T-helper 9 cell (primary cell): ENCODE results near the gene KRTAP10-3.

Experiments
- DNase-seq: peaks from one replicate; pipeline ENCODE4 v3.0.0-alpha.2; 2020

KRTAP10-3 gene

DNA sequence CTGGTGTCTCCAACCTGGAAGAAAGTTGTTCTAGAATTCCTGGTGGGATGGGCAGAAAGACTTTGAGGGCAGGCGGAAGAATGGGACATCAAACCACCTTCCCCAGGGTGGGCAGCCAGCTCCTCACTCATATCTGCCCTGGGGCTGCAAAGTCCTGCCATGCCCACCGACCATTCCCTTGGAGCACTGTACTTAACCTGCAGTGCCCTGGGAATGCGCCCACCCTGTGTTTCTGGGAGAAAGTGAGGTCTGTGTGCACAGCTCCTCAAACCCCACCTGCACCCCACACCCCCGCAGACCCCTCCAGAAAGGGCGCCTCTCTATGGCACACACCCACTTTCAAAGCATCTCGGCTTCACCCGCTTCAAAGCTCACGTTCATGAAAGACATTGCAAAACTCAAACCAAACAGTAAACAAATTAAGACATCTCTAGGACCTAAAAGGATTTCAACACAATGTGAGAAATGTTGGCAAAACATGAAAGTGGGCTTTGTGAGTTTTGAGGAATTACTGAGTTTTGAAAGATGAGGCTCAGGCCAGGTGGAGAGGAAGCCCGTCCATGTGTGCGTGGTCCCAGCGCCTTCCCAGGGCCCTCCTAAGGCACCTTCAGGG, 43.7 kb downstream of the KRTAP10-3 start:
- DNase-seq = no peak

DNA sequence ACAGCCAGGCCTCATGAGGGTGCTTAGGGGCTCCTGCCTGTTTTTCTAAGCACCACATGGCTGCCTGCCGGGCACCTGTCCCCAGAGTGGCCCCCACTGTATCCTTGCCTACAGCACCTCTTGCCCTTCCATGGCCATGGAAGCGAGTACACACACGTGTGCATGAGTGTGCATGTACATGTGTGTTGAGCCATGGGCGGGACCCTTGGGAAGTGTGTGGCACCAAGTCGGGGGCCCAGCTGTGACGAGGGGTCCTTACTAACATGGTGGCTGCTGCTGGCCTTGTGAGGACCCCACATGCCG, 44.4 kb downstream of the KRTAP10-3 start:
- DNase-seq = no peak

DNA sequence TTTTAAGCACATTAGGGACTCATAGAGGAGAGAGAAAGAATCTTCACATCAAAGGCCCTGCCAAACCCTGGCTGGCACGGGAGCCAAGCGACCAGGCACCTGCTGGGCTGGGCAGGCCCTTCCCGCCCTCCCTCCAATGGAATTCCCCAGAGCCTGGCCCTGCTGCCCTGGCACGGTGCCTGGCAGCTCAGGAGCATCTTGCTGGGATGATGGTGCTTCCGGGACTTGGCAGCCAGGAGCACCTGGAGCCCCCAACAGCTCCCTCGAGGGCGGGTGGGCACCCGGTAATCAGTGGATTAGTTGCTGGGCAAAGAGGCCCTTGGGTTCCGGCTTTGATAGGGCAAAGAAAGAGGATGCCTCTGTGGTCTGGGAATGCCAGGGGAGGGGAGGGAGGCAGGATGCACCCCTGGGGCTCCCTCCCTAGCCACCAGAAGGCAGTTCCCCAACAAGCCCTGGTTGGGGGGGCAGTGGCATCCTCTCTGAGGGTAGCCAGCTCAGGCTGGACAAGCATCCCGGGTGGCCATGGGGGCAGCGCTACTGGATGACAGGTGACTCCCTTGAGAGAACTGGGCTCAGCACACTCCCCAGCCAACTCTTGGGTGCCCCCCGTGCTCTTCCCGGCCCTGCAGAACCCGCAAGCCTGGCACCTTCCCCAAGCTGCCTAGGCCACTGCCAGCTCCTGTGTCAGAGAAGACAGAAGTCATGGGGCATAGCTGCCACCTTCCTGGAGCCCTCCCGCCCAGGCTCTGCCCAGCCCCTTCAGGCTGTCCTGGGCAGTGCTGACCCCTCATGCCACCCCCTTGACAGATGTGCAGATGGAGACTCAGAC, 45.0 kb downstream of the KRTAP10-3 start:
- no peak for DNase-seq

DNA sequence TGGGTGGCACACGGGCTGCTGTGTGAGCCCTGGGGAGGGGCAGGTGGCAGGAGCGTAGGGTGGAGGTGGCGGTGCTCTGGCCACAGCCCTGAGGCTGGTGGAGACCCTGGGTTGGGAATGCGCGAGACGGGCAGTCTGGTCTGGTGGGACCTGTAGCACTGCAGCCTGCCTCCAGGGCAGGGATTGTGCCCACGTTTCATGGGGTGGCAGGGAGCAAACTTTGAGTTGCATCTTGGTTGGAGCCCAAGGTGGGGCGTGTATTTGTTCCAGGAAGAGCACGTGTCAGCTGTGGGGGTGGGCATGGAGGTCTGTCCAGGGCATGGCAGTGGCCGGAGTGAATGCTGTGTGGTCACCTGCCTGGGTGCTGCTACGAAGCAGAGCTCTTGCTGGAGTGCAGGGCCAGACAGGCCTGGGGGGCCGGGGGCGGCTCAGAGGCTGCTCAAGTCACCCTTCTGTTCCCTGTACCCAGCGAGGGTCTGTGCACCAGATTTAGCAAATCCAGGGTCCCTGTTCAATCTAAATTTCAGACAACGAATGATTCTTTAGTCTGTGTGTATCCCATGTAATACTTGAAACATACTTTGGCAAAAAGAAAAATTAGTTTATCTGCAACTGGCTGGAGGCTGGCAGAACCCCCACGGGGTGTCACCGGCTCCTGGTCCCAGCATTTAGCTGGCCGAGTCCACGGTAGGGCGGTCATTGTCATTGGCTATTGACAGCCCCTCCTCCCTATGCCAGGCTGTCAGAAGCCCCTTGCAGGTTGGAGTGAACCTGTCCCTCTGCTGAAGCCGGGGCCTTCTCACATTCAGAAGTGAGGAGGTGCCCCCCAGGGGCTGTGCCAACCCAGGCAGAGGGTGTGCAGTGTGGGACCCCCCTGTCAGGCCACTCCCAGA, 45.9 kb downstream of the KRTAP10-3 start:
- DNase-seq = no peak

DNA sequence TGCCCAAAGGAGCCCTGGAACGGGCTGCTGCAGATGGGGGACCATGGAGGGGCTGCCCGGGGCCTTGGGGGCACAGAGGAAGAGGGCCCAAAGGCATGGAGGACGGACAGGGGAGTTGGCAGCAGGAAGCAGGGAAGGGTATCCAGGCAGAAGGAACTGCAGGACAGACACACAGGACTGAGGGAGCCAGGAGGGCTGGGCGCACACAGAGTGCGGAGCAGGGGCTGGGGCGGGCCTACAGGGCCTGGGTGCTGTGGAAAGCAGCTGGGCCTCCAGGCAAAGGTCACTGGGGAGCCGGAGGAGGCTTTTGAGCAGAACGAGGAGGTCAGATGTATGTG, 46.7 kb downstream of the KRTAP10-3 start:
- no peak for DNase-seq

DNA sequence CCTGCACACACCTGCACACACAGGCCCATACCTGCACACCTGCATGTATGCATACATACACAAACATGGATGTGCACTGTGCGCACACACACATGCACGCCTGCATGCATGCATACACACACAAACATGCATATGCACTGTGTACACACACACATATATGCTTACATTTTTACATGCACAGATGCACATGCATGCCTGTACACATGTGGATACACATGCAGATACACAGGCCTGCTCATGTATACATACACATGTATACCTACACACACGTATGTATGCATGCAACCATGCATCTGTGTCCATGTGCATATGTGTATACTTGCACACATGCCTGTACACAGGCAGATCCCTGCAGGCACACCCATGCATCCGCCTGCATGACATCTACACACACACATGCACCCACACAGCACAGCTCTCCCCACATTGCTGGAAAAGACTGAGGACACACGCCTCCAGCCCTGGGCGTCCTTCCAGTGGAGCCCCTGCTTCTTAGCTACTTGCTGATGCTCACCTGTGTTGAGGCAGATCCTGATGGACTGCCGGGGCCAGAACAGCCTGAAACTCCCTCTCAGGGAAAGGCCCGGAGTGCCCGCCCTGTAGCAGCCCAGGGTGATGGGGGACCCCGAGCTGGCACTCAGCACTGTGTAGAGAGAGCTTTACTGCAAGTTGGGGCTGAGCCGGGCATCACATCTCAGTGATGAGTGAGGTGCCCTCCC, 47.2 kb downstream of the KRTAP10-3 start:
- DNase-seq = no peak

DNA sequence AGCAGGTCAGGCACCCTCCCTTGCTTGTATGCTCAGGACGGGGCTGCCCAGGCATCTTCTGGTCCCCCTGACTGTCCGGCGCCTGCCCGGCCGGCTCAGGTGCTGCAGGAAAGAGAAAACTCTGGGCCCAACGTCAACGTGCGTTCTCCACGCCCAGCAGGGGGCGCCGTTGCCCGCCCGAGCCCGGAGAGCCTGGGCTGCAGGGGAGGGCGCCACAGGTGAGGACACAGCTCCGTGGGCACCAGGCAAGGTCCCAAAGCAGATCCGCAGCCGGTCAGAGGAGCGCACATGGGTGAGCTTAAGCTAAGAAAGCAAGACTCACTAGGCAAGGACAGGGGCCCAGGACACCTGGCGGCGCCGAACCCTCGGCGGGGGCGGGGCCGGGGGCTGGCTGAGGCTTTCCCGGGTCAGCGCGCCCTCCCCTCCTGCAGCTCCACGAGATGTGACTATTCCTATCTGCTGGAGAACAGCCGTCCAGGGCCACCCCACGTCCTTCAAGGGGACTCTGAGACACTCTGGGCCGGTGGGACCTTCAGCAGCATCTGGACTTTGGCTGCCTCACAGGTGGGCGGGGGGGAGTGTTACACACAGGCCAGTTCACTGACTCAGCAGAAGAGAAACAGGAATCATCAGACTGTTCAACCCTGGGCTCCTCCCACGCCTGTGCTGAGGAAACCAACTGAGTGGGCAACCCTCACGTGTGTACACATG, 47.9 kb downstream of the KRTAP10-3 start:
- peak; percentile 89 for DNase-seq

DNA sequence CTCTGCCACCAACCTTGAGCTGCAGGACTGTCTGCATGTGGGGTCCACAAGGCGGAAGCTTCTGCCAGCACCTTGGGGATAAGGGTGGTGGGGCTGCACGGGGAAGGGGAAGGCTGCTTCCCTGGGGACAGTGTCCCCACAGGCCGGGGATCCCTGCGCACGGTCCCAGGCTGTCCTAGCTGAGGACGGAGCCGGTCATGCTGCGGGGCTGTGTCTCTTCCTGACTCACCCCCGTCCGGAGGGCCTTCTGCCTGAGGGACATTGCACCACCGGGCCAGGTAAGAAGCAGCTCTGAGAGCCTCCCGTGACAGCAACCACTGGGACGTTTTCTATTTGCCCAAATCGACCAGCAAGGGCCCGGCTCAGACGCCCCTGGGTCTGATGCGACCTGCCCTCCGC, 48.5 kb downstream of the KRTAP10-3 start:
- DNase-seq = no peak

DNA sequence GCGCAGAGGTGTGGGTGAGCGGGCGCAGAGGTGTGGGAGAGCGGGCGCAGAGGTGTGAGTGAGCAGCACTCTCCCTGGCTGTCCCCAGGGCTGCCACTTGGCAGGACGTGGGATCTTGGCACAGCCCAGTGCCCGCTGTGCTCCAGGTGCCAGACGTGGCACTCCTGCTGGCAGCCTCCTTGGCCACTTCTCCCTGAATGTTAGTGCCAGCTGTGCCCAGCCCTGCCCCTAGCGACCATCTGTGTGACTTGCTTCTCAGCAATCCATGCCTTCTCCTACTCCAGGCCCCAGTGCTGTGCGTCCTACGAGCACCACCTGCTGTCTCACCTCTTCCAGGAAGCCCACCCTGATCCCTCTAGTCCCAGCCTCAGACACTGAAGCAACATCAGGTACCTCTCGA, 49.1 kb downstream of the KRTAP10-3 start:
- DNase-seq = no peak

DNA sequence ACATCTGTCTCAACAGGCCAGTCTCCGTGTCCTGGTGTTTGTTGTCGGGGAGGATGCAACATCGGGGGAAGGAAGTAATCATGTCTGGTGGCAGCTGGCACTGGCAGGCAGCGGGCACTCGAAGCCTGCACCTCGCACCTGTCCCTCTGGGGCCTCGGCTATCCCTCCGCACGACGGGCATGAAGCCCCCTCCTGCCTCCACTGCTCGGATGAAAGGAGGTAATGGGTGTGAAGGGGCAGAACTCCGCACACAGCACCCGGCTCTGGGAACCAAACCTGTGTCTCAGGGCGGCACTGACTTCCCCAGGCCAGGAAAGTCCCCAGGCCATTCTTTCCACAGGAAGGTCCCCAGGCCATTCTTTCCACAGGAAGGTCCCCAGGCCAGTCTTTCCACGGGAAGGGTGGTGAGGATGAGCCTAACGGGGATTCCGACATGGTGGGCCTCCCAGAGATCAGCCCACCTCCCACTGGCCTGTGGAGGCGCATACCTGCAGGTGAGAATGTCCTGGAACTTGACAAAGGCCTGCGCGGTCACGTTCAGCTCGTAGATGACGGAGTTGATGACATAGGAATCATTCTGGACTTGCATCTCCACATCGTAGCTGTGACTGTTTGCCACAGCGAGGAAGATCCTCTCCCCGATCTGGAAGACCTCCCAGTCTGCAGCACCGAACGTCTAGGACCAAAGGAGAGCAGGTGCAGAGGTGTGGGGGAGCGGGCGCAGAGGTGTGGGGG, 49.7 kb downstream of the KRTAP10-3 start:
- no peak for DNase-seq

DNA sequence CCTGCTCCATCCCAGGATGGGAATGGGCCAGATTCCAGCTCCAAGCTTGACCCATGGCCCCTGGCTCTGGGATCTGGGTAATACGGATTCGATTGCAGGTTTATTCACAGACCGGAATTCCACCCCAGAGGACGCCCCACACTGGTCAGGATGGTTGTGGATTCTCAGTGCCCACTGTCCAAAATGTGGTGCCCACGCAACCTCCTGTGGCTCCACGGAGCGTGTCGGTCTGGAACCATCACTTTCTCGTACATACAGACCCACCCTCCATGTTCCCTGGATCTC, 50.2 kb downstream of the KRTAP10-3 start:
- no peak for DNase-seq
